Measurements from ENCODE around the gene KRT15. TPM values are rescaled to one million over a fixed set of nuclear protein-coding genes. Genes with fewer than 3 reads are reported as not detected.

Gene KRT15
- total and polyA plus RNA-seq, 9 of the 15 experiments (the other 6 are each of a cell fraction or from before 2014, with no cell fraction given), result 0.28 to 4.4 (median 0.56) TPM

DNA sequence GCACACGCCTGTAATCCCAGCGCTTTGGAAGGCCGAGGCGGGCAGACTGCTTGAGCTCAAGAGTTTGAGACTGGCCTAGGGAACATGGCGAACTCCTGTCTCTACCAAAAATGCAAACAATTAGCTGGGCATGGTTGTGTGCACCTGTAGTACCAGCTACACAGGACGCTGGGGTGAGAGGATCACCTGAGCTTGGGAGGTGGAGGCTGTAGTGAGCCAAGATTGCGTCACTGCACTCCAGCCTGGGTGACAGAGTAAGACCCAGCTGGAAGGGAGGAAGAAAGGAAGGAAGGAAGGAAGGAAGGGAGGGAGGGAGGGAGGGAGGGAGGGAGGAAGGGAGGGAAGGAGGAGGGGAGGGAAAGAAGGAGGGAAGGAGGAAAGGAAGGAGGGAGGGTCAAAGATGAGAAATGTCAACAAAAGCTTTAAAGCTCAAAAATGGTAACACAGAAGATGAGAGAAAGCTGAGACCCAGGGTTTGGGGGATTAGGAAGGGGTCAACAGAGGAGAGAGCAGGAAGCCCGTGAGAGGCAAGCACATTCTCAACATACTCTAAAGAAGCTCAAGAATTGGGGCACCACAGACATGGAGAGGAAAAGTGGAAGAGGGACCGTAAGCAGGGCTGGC is 14.4 kb upstream of the KRT15 start:
- no peak for FAIRE-seq
- DNase-seq (ENCODE audit: extremely low read depth in 1 of 4, low spot score in 3 of 4), result no peak
- Histone ChIP-seq H3K27me3 (ENCODE audit: control insufficient read depth in 2 of 2, insufficient read depth in 2 of 2, low read length in 2 of 2) (no peaks in the 10 kb centered on the region), H3K79me2 (ENCODE audit: control insufficient read depth, insufficient read depth, low read length) (peaks cover 9% of the 10 kb centered on the region; the same call in 2 of the 3 replicates), H3K4me2 (ENCODE audit: insufficient read depth, low read length) (no peak overlapping the region), H3K36me3 (ENCODE audit: control insufficient read depth, insufficient read depth, low read length) (no peaks in the 10 kb centered on the region), H3K27ac (ENCODE audit: extremely low read depth, low read depth, low read length) (no peak overlapping the region), H3K9me1 (ENCODE audit: control insufficient read depth, insufficient read depth, low read length) (no peaks in the 10 kb centered on the region), H3K4me3 (no peak overlapping the region), H2AFZ (ENCODE audit: low read depth, low read length) (0 out of 2 replicates have a peak overlapping the region, but pooled peaks have one; percentile 5), H3K9me3 (replicated peaks; ENCODE audit: control insufficient read depth, insufficient read depth, low read depth, low read length) (no peaks in the 10 kb centered on the region), H3K4me1 (replicated peaks in 1 of 2; ENCODE audit: control insufficient read depth in 2 of 2, insufficient read depth in 2 of 2, low read length in 2 of 2) (peaks cover 39 to 44% of the 10 kb centered on the region in 2 experiments), H4K20me1 (replicated peaks; ENCODE audit: control insufficient read depth, insufficient read depth, low read length) (no peaks in the 10 kb centered on the region), H3K9ac (ENCODE audit: insufficient read depth in 1 of 2, low read depth in 2 of 2, low read length in 2 of 2) (no peak overlapping the region)
- intact Hi-C loops (cut with micrococcal nuclease) (no loop called here), in situ Hi-C loops (cut with MboI) (no loop called here)
- BruUV-seq (replicated peaks), result no TSS peak
- ChIA-PET CTCF (ENCODE audit: low intra/inter-chr PET ratio) (no interaction called here), POLR2A (interaction anchor here (0.6 to 1.6 kb wide), 4 partner anchors 10 to 498 kb away, joined by 3 to 8 read pairs (median 6); partner anchors contain the start of gene KRTAP1-3)
- TF ChIP-seq, protein P1, sequence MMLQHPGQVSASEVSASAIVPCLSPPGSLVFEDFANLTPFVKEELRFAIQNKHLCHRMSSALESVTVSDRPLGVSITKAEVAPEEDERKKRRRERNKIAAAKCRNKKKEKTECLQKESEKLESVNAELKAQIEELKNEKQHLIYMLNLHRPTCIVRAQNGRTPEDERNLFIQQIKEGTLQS (IDR thresholded peaks at IDR 0.05), result peak; percentile 51; the same call in 1 of the 2 replicates
- TF ChIP-seq, protein P1 (CRISPR knock-in tag; conservative IDR thresholded peaks at IDR 0.05), result no peak
- TF ChIP-seq RBM14 (IDR thresholded peaks at IDR 0.05; ENCODE audit: borderline replicate concordance, insufficient read depth, low read depth, low read length), result no peak
- peak; percentile 62; the same call in 1 of the 2 replicates for TF ChIP-seq CEBPB (tag; IDR thresholded peaks at IDR 0.05)
- WGBS (ENCODE audit: insufficient coverage, low coverage, missing lambda C conversion rate), result 64% methylated on average over 4 of the region's 9 CpGs
- no peak for ATAC-seq
